ENCODE measurements around the gene CAPN15.

DNA sequence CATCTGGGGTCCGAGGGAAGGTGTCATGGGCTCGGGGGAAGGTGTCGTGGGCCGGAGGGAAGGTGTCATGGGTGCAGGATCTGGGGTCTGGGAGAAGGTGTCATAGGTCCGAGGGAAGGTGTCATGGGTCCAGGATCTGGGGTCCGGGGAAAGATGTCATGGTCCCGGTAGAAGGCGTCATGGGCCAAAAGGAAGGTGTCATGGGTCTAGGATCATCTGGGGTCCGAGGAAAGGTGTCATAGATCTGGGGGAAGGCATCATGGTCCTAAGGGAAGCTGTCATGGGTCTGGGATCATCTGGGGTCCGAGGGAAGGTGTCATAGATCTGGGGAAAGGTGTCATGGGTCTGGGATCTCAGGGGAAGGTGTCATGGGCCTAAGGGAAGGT is 63.3 kb downstream of the CAPN15 start:
- TF ChIP-seq POLR2AphosphoS5 (IDR thresholded peaks at IDR 0.05; ENCODE audit: low read depth): no peak
- TF ChIP-seq, protein P1, sequence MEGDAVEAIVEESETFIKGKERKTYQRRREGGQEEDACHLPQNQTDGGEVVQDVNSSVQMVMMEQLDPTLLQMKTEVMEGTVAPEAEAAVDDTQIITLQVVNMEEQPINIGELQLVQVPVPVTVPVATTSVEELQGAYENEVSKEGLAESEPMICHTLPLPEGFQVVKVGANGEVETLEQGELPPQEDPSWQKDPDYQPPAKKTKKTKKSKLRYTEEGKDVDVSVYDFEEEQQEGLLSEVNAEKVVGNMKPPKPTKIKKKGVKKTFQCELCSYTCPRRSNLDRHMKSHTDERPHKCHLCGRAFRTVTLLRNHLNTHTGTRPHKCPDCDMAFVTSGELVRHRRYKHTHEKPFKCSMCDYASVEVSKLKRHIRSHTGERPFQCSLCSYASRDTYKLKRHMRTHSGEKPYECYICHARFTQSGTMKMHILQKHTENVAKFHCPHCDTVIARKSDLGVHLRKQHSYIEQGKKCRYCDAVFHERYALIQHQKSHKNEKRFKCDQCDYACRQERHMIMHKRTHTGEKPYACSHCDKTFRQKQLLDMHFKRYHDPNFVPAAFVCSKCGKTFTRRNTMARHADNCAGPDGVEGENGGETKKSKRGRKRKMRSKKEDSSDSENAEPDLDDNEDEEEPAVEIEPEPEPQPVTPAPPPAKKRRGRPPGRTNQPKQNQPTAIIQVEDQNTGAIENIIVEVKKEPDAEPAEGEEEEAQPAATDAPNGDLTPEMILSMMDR (IDR thresholded peaks at IDR 0.05; ENCODE audit: insufficient read depth, low read length): no peak

Measured in HL-60 (cell line).